ENCODE results near the gene SLC66A2. TPM values are rescaled to one million over a fixed set of nuclear protein-coding genes. Genes with fewer than 3 reads are reported as not detected.
"Not testable (repeated sequence)": the region's sequence is repeated elsewhere in the genome, so short reads cannot be mapped to it uniquely, and the experiment has no call there.

The SLC66A2 gene
- total and polyA plus RNA-seq, 12 donors, result 5.1 to 47.8 (median 32.9) TPM

DNA sequence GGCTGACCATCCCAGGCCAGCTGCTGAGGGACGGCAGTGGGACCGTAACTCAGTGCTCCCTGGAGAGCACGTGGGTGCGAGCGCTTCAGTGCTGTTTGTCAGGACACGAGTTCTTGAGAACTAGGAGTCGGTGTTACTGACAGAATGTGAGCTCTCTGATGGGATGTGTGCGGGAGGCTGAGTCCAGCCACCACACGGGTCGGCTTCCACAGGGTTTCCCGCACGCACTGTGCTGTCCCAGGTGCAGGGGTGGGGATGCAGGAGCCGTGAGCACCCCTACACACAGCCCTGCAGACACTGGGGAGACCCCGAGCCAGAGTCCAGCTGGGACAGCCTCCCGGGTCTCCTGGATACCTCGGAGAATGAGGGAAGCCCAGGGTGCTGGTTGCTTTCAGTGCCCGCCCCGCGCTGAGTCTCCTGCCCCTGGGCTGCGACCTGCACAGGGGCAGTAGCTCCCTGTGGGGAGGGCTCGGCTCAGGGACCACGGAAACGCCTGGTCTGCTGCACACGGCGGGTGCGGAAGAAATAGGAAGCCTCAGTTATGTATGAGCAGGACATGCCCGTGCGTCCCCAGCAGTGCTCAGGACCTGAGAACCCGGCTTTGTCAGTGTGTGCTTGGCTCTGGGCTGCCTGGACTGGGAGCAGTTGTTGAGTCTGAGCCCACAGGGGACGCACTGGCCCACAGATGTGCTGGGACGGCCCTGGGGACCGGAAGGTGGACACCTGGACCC lies 82.5 kb downstream of the SLC66A2 start:
- Histone ChIP-seq H3K27me3 (no peaks in the 10 kb centered on the region), H3K4me1 (replicated peaks in 1 of 2) (no peaks in the 10 kb centered on the region), H3K9me3 (replicated peaks in 1 of 3) (no peaks in the 10 kb centered on the region), H3K4me3 (no peak overlapping the region), H3K27ac (no peak overlapping the region), H3K36me3 (replicated peaks in 1 of 2) (no peaks in the 10 kb centered on the region)
- no peak for DNase-seq
- no peak for TF ChIP-seq POLR2A (IDR thresholded peaks at IDR 0.05)
- TF ChIP-seq, protein P1, sequence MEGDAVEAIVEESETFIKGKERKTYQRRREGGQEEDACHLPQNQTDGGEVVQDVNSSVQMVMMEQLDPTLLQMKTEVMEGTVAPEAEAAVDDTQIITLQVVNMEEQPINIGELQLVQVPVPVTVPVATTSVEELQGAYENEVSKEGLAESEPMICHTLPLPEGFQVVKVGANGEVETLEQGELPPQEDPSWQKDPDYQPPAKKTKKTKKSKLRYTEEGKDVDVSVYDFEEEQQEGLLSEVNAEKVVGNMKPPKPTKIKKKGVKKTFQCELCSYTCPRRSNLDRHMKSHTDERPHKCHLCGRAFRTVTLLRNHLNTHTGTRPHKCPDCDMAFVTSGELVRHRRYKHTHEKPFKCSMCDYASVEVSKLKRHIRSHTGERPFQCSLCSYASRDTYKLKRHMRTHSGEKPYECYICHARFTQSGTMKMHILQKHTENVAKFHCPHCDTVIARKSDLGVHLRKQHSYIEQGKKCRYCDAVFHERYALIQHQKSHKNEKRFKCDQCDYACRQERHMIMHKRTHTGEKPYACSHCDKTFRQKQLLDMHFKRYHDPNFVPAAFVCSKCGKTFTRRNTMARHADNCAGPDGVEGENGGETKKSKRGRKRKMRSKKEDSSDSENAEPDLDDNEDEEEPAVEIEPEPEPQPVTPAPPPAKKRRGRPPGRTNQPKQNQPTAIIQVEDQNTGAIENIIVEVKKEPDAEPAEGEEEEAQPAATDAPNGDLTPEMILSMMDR (IDR thresholded peaks at IDR 0.05), result no peak
- intact Hi-C loops (cut with DNase I), result no loop called here
- 81 to 94% (median 87%) methylated on average over 12 to 32 of the region's 32 CpGs for WGBS, 4 donors

DNA sequence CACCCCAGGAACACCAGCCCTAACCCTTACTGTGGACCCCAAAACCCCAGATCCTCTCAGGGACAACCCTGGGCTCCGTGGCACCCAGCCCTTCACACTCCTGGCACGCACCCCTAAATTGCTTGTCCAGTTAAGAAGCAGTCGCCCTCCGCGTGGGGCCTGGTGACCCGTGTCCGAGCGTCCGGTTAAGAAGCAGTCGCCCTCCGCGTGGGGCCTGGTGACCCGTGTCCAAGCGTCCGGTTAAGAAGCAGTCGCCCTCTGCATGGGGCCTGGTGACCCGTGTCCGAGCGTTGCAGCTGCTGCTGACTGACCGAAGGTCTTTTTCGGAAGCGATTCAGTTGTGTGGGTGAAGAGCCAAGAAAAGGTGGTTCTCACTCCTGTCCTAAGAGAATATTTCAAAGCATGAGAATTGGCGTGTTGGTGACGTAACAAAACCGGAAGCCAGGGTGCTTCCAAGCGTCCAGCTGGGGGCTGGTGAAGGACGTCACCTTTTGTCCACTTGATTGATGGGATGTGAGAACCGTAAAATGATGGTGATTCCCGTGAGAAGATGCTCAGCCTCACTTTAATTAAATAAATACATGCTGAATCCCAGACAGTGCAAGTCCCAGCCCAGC lies 83.2 kb downstream of the SLC66A2 start:
- Histone ChIP-seq H3K36me3 (replicated peaks in 1 of 2) (no peaks in the 10 kb centered on the region), H3K4me3 (no peak overlapping the region), H3K4me1 (replicated peaks in 1 of 2) (no peaks in the 10 kb centered on the region), H3K27ac (no peak overlapping the region), H3K27me3 (no peaks in the 10 kb centered on the region), H3K9me3 (replicated peaks in 1 of 3) (no peaks in the 10 kb centered on the region)
- no peak for DNase-seq
- 84 to 91% (median 89%) methylated on average over 17 to 29 of the region's 29 CpGs for WGBS, 4 donors
- intact Hi-C loops (cut with DNase I), result no loop called here
- TF ChIP-seq POLR2A (IDR thresholded peaks at IDR 0.05), result no peak
- TF ChIP-seq, protein P1 (IDR thresholded peaks at IDR 0.05), result no peak

DNA sequence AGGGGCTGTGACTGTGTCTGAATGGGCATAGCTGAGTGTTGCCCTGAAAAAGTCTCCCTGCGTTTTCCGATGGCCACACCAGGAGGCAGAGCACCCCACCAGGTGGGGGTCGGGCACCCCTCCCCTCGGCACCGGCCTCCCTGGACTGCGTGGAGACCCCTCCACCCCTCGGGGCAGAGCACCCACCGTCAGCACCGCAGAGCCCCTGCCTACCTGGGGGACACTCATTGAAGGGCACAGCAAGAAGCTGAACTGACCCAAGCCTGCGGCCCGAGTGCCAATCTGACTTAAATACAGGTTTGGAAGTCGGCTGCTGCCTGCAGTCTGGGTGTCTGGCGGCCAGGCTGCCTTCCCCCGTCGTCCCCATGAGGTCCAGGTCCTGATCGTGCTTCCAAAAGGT lies 83.8 kb downstream of the SLC66A2 start:
- no peaks in the 10 kb centered on the region for H3K4me1 ChIP-seq (replicated peaks in 1 of 2)
- H3K4me3 ChIP-seq, result no peak overlapping the region
- no peaks in the 10 kb centered on the region for H3K27me3 ChIP-seq
- intact Hi-C loops (cut with DNase I), result no loop called here
- no peaks in the 10 kb centered on the region for H3K36me3 ChIP-seq (replicated peaks in 1 of 2)
- TF ChIP-seq, protein P1 (IDR thresholded peaks at IDR 0.05), result no peak
- TF ChIP-seq POLR2A (IDR thresholded peaks at IDR 0.05), result no peak
- 75 to 91% (median 86%) methylated on average over 4 to 16 of the region's 16 CpGs for WGBS, 4 donors
- H3K9me3 ChIP-seq (replicated peaks in 1 of 3), result no peaks in the 10 kb centered on the region
- DNase-seq, result peak in 2 of 7 donors; percentile 1 to 13
- H3K27ac ChIP-seq, result no peak overlapping the region

DNA sequence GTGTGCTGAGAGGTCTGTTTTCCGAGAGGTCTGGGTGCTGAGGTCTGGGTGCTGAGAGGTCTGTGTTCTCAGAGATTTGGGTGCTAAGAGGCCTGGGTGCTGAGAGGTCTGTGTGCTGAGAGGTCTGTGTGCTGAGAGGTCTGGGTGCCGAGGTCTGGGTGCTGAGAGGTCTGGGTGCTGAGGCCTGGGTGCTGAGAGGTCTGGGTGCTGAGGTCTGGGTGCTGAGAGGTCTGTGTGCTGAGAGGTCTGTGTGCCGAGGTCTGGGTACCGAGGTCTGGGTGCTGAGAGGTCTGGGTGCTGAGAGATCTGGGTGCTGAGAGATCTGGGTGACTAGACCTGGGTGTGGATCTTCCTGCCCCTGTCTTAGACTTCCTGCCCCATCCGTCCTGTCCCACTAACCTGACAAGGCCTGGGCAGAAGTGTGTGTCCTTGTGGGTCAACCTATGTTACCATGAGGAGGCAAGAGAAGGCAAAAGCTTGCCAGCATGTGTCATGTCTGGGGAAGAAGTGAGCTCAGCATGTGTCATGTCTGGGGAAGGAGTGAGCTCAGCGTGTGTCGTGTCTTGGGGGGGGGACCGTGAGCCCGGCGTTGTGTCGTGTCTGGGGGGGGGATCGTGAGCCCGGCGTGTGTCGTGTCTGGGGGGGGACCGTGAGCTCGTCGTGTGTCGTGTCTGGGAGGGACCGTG lies 84.4 kb downstream of the SLC66A2 start:
- DNase-seq, result peak in 2 of 7 donors; percentile 8 to 37

DNA sequence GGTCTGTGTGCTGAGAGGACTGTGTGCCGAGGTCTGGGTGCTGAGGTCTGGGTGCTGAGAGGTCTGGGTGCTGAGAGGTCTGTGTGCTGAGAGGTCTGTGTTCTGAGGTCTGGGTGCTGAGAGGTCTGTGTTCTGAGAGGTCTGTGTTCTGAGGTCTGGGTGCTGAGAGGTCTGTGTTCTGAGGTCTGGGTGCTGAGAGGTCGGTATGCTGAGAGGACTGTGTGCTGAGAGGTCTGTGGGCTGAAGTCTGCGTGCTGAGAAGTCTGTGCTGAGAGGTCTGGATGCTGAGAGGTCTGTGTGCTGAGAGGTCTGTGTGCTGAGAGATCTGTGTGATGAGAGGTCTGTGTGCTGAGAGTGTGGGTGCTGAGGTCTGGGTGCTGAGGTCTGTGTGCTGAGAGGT lies 85.5 kb downstream of the SLC66A2 start:
- intact Hi-C loops (cut with DNase I); H3K36me3 ChIP-seq (replicated peaks in 1 of 2); H3K27ac ChIP-seq; H3K4me1 ChIP-seq (replicated peaks in 1 of 2); H3K4me3 ChIP-seq; H3K27me3 ChIP-seq; H3K9me3 ChIP-seq (replicated peaks in 1 of 3): not testable (repeated sequence)
- 57 to 84% (median 61%) methylated on average over 3 of the region's 3 CpGs for WGBS, 4 donors
- DNase-seq, result peak in 2 of 7 donors; percentile 3 to 11

More for the DNA sequence above, 84.4 kb downstream of the SLC66A2 start:
- Histone ChIP-seq H3K27ac (no peak overlapping the region), H3K36me3 (replicated peaks in 1 of 2) (no peaks in the 10 kb centered on the region), H3K4me3 (no peak overlapping the region), H3K4me1 (replicated peaks in 1 of 2) (no peaks in the 10 kb centered on the region), H3K27me3 (no peaks in the 10 kb centered on the region), H3K9me3 (replicated peaks in 1 of 3) (no peaks in the 10 kb centered on the region)
- WGBS, 4 donors, result 58 to 86% (median 85%) methylated on average over 8 to 20 of the region's 20 CpGs
- TF ChIP-seq, protein P1 (IDR thresholded peaks at IDR 0.05), result no peak
- TF ChIP-seq POLR2A (IDR thresholded peaks at IDR 0.05), result no peak
- intact Hi-C loops (cut with DNase I), result no loop called here

DNA sequence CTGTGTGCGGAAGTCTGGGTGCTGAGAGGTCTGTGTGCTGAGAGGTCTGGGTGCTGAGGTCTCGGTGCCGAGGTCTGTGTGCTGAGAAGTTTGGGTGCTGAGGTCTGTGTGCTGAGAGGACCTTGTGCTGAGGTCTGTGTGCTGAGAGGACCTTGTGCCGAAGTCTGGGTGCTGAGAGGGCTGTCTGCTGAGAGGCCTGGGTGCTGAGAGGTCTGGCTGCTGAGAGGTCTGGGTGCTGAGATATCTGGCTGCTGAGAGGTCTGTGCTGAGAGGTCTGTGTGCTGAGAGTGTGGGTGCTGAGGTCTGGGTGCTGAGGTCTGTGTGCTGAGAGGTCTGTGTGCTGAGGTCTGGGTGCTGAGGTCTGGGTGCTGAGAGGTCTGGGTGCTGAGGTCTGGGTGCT lies 86.5 kb downstream of the SLC66A2 start:
- H3K36me3 ChIP-seq (replicated peaks in 1 of 2); H3K4me1 ChIP-seq (replicated peaks in 1 of 2); H3K9me3 ChIP-seq (replicated peaks in 1 of 3); H3K27ac ChIP-seq; H3K27me3 ChIP-seq; H3K4me3 ChIP-seq; intact Hi-C loops (cut with DNase I): not testable (repeated sequence)
- DNase-seq, result peak in 3 of 7 donors; percentile 3 to 9 (median 4)
- 63 to 86% (median 79%) methylated on average over 4 of the region's 4 CpGs for WGBS, 4 donors

All from adrenal gland (tissue), 12 donors.